Astrocyte of the spinal cord (primary cell): ENCODE data around the gene LCN6.

Experiments
- DNase-seq: peaks from one replicate; pipeline ENCODE4 v3.0.0; 2011; ENCODE audit warnings: low read depth, low spot score
- H3K4me3 ChIP-seq: 2 replicates; pipeline ENCODE4 v1.5.1; 2011; ENCODE audit warnings: low read depth, mild to moderate bottlenecking, low read length, moderate library complexity
- in situ Hi-C: cut with HindIII; loops from 2 replicates; pipeline ENCODE4 v1.10.0; 2017; ENCODE audit warnings: low sequenced_read_pairs
- TF ChIP-seq, protein P1 (sequence below): IDR thresholded peaks from 2 replicates; pipeline ENCODE4 v1.5.1; 2012; ENCODE audit warnings: low read depth, mild to moderate bottlenecking, low read length, inconsistent platforms

Gene LCN6

GRCh38 chr9:136723989-136724388, 24.3 kb downstream of the LCN6 start:
- in situ Hi-C loops: no loop called here
- TF ChIP-seq, protein P1, sequence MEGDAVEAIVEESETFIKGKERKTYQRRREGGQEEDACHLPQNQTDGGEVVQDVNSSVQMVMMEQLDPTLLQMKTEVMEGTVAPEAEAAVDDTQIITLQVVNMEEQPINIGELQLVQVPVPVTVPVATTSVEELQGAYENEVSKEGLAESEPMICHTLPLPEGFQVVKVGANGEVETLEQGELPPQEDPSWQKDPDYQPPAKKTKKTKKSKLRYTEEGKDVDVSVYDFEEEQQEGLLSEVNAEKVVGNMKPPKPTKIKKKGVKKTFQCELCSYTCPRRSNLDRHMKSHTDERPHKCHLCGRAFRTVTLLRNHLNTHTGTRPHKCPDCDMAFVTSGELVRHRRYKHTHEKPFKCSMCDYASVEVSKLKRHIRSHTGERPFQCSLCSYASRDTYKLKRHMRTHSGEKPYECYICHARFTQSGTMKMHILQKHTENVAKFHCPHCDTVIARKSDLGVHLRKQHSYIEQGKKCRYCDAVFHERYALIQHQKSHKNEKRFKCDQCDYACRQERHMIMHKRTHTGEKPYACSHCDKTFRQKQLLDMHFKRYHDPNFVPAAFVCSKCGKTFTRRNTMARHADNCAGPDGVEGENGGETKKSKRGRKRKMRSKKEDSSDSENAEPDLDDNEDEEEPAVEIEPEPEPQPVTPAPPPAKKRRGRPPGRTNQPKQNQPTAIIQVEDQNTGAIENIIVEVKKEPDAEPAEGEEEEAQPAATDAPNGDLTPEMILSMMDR: no peak
- no peak overlapping the region for H3K4me3 ChIP-seq
- DNase-seq: no peak

DNA sequence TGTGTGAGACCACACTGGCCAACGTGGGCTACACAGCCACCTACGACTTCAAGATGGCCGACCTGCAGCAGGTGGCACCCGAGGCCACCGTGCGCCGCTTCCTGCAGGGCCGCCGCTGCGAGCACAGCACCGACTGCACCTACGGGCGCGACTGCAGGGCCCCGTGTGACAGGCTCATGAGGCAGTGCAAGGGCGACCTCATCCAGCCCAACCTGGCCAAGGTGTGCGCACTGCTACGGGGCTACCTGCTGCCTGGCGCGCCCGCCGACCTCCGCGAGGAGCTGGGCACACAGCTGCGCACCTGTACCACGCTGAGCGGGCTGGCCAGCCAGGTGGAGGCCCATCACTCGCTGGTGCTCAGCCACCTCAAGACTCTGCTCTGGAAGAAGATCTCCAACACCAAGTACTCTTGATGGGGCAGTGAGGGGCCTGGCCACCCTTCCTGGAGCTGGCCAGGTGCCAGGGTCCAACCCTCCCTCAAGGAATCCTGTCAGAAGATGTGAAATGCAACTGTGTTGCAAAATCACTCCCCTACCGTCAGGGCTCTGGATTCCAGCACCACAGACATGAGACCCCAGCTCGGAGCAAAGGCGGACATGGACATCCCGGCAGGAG, 24.9 kb downstream of the LCN6 start:
- DNase-seq: no peak
- in situ Hi-C loops: no loop called here
- TF ChIP-seq, protein P1: no peak
- H3K4me3 ChIP-seq: no peak overlapping the region

- in situ Hi-C loops: no loop called here
- no peak for DNase-seq
- H3K4me3 ChIP-seq: no peak overlapping the region
- TF ChIP-seq, protein P1: no peak
Observed at GRCh38 chr9:136722969-136723356, 25.4 kb downstream of the LCN6 start.

DNA sequence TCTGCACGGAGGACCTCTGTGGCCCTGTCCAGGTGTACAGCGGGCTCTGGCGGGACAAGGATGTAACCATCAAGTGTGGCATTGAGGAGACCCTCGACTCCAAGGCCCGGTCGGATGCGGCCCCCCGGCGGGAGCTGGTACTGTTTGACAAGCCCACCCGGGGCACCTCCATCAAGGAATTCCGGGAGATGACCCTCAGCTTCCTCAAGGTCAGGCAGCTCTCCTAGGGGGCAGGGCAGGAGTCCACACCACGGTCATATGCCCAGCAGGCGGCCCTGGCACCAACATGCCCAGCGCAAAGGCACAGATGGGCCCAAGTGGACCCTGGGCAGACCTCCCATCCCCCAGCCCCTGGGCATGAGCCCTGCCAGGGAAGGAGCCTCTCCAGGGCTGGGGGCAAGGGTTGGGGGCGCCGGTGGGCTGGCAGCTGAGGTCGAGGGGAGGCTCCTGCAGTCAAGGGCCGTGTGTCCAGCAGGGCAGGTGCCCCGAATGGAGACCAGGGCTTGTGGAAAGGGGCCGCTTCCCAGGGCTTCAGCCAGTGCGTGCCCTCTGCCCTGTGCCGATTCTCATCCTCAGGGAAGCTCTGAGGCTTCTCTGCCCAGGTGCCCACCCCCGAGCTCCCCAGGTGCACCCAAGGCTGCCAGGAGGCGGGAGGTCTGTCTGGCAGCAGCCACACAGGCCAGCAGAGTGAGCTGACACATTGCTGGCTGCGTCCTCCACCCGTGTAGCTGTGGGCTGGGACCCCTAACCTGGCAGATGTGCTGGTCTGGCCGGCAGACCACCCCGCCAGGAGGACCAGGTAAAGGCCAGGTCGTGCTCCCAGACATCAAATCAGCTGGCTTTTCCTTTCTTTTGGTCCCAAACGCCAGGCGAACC, 26.0 kb downstream of the LCN6 start:
- in situ Hi-C loops: no loop called here
- TF ChIP-seq, protein P1: no peak
- DNase-seq: no peak
- H3K4me3 ChIP-seq: no peak overlapping the region

GRCh38 chr9:136721339-136722092, 26.8 kb downstream of the LCN6 start:
- DNase-seq: peak; percentile 78
- in situ Hi-C loops: no loop called here
- TF ChIP-seq, protein P1: no peak
- no peak overlapping the region for H3K4me3 ChIP-seq

GRCh38 chr9:136720898-136721338, 27.4 kb downstream of the LCN6 start:
- no peak overlapping the region for H3K4me3 ChIP-seq

More at GRCh38 chr9:136720898-136721338, 27.4 kb downstream of the LCN6 start:
- TF ChIP-seq, protein P1: no peak
- no peak for DNase-seq
- in situ Hi-C loops: no loop called here
